GM12878 (cell line): ENCODE measurements around the gene KDELR1. TPM values are rescaled to one million over a fixed set of nuclear protein-coding genes. Genes with fewer than 3 reads are reported as not detected.
A peak's percentile ranks its signal among the peaks of the same experiment; 100 is the strongest.

ENCODE experiments used
- ATAC-seq: fragments of 200-7000 bp; cut with Tn5 transposase; 3 replicates; pipeline ENCODE4 v1.9.1; 2020; ENCODE audit warnings: mild to moderate bottlenecking, moderate library complexity
- BruUV-seq: library from RNA; stranded (reverse); fragments of 400-500 nt; replicated peaks from 2 replicates; lab custom pipeline; 2021; lab: Mats Ljungman, UMichigan
- CTCF ChIA-PET: fragments of 300-600 bp; sonication (Branson Sonifier 250); formaldehyde crosslinking; extraction: SDS; loops from one replicate; lab custom pipeline; 2021; ENCODE audit warnings: inconsistent platforms; lab: Yijun Ruan, JAX
- POLR2A ChIA-PET: fragments of 350-600 bp; formaldehyde crosslinking; extraction: SDS; loops from one replicate; lab custom pipeline; 2021; ENCODE audit warnings: inconsistent platforms; lab: Charles Lee
- RAD21 ChIA-PET: fragments of 300-600 bp; sonication (Branson Sonifier 250); formaldehyde crosslinking; loops from one replicate; lab custom pipeline; 2023; ENCODE audit warnings: antibody characterized with exemption; ENCODE audit not compliant: unreplicated experiment; lab: Charles Lee
- SMC1A ChIA-PET: fragments of 300-600 bp; sonication (Branson Sonifier 250); formaldehyde crosslinking; loops from one replicate; lab custom pipeline; 2023; ENCODE audit not compliant: unreplicated experiment, uncharacterized antibody; lab: Charles Lee
- DNase-seq: peaks from one replicate; pipeline ENCODE4 v3.0.0-alpha.2; 2011; ENCODE audit warnings: low read depth, low spot score
- FAIRE-seq: peaks from 3 replicates; lab custom pipeline; 2011; peaks lifted over from hg19 to GRCh38; lab: Jason Lieb, UNC
- H2AFZ ChIP-seq: 2 replicates; pipeline ENCODE4 v1.6.0; 2011; ENCODE audit warnings: low read depth, low read length, control low read depth; ENCODE audit not compliant: control insufficient read depth
- H3K27ac ChIP-seq: 2 replicates; pipeline ENCODE4 v1.5.1; 2011; ENCODE audit warnings: control low read depth; ENCODE audit not compliant: control insufficient read depth, insufficient read depth
- H3K27me3 ChIP-seq, 2 experiments: replicated peaks in 1 of 2; 2 replicates each; pipeline versions ENCODE4 v1.6.0 to v1.6.1; 2011; ENCODE audit warnings: low read length in 1 of 2; ENCODE audit not compliant: control insufficient read depth in 2 of 2, insufficient read depth in 2 of 2
- H3K36me3 ChIP-seq, 2 experiments: 2 replicates each; pipeline ENCODE4 v1.5.1; 2011; ENCODE audit warnings: low read length in 1 of 2; ENCODE audit not compliant: control insufficient read depth in 2 of 2, insufficient read depth in 2 of 2
- H3K4me1 ChIP-seq: 2 replicates; pipeline ENCODE4 v1.6.1; 2011; ENCODE audit warnings: mild to moderate bottlenecking, low read length, moderate library complexity, mixed read lengths; ENCODE audit not compliant: control insufficient read depth, insufficient read depth
- H3K4me2 ChIP-seq: 2 replicates; pipeline ENCODE4 v1.6.0; 2011; ENCODE audit warnings: control low read depth; ENCODE audit not compliant: control insufficient read depth, insufficient read depth
- H3K4me3 ChIP-seq: fragments of 200-600 bp; sonication (generic); 2 replicates; pipeline ENCODE4 v1.5.1; 2016
- H3K79me2 ChIP-seq: 2 replicates; pipeline ENCODE4 v1.6.0; 2011; ENCODE audit warnings: low read length; ENCODE audit not compliant: control insufficient read depth, insufficient read depth
- H3K9ac ChIP-seq: 2 replicates; pipeline ENCODE4 v1.8.0; 2011; ENCODE audit warnings: low read length, control low read depth, mixed read lengths; ENCODE audit not compliant: control insufficient read depth, insufficient read depth
- H3K9me3 ChIP-seq: replicated peaks from 3 replicates; pipeline ENCODE4 v1.5.1; 2011; ENCODE audit warnings: mild to moderate bottlenecking, low read length; ENCODE audit not compliant: control insufficient read depth, insufficient read depth
- H4K20me1 ChIP-seq: 2 replicates; pipeline ENCODE4 v1.6.0; 2011; ENCODE audit not compliant: control insufficient read depth, insufficient read depth
- BHLHE40 ChIP-seq, 2 experiments: fragments of 450-650 bp in 1 of 2; IDR thresholded peaks; 2 replicates each; pipeline ENCODE4 v1.6.1; 2011 to 2017; ENCODE audit warnings: low read depth in 2 of 2, borderline replicate concordance in 1 of 2, improper control_type of control experiment in 1 of 2, low read length in 1 of 2, mild to moderate bottlenecking in 1 of 2
- DPF2 ChIP-seq: fragments of 450-650 bp; IDR thresholded peaks from 2 replicates; pipeline ENCODE4 v1.6.1; 2017; ENCODE audit warnings: mild to moderate bottlenecking
- MXI1 ChIP-seq: fragments of 150-350 bp; IDR thresholded peaks from 2 replicates; pipeline ENCODE4 v1.6.1; 2011; ENCODE audit warnings: low read depth, mild to moderate bottlenecking, inconsistent platforms, low read length, improper control_type of control experiment
- POU2F2 ChIP-seq: IDR thresholded peaks from 3 replicates; pipeline ENCODE4 v1.6.1; 2011; ENCODE audit warnings: low read depth, mild to moderate bottlenecking, low read length, borderline replicate concordance
- RELA ChIP-seq: fragments of 450-650 bp; IDR thresholded peaks from 2 replicates; pipeline ENCODE4 v1.8.0; 2014; ENCODE audit warnings: borderline replicate concordance; ENCODE audit not compliant: partially characterized antibody
- RELB ChIP-seq: fragments of 450-650 bp; IDR thresholded peaks from 2 replicates; pipeline ENCODE4 v1.6.1; 2017; ENCODE audit warnings: low read depth, mild to moderate bottlenecking, moderate library complexity
- SIN3A ChIP-seq: IDR thresholded peaks from 2 replicates; pipeline ENCODE4 v1.6.1; 2012; ENCODE audit warnings: low read depth, low read length, improper control_type of control experiment
- SPI1 ChIP-seq: IDR thresholded peaks from 2 replicates; pipeline ENCODE4 v1.6.1; 2011; ENCODE audit warnings: low read depth, mild to moderate bottlenecking, low read length, moderate library complexity, borderline replicate concordance; ENCODE audit not compliant: insufficient read depth
- SRF ChIP-seq, 2 experiments: IDR thresholded peaks; 2 replicates each; pipeline ENCODE4 v1.6.1; 2011; ENCODE audit warnings: low read depth in 2 of 2, low read length in 2 of 2, mild to moderate bottlenecking in 1 of 2, moderate library complexity in 1 of 2
- SUZ12 ChIP-seq: fragments of 200-600 bp; sonication (generic); IDR thresholded peaks from one replicate; pipeline ENCODE4 v1.6.1; 2018; ENCODE audit warnings: antibody characterized with exemption, mild to moderate bottlenecking; ENCODE audit not compliant: unreplicated experiment
- TARDBP ChIP-seq: IDR thresholded peaks from 2 replicates; pipeline ENCODE4 v1.6.1; 2016; ENCODE audit warnings: borderline replicate concordance
- ZSCAN29 ChIP-seq: fragments of 450-650 bp; IDR thresholded peaks from 2 replicates; pipeline ENCODE4 v1.6.1; 2017; ENCODE audit warnings: mild to moderate bottlenecking, moderate library complexity
- WGBS: methylation state at CpG from one replicate; pipeline ENCODE4 v1.1.6; 2016; ENCODE audit warnings: low lambda C conversion rate; ENCODE audit not compliant: insufficient replicate concordance, insufficient coverage; ENCODE audit errors: missing lambda C conversion rate; 5-methylcytosine and 5-hydroxymethylcytosine counted together
- in situ Hi-C: fragments of 300-500 bp; cut with MboI; formaldehyde crosslinking; loops from 9 replicates; pipeline ENCODE4 v1.14.3; 2018; ENCODE audit warnings: mixed read lengths
- intact Hi-C: fragments of 100-400 bp; cut with micrococcal nuclease; formaldehyde crosslinking; loops from one replicate; pipeline ENCODE4 v1.14.2; 2022; ENCODE audit not compliant: unreplicated experiment
- polyA plus RNA-seq, 11 experiments: library from polyadenylated mRNA; depleted of rRNA in 4 of 11; unstranded in 6 of 11; stranded (reverse) in 5 of 11; fragments of >200 nt; fragmentation: Nextera tagmentation in 4 of 11; fragmentation: Illumina TruSeq in 1 of 11; extraction: Ambion mirVana in 4 of 11; extraction: Trizol in 1 of 11; gene quantifications; 1 replicate in 1 of 11; 2 replicates in 10 of 11; pipeline versions ENCODE4 v1.2.1 to v1.2.3, GENCODE V29; 2011 to 2016; ENCODE audit warnings: inconsistent platforms in 2 of 11, missing spikeins in 2 of 11, low read depth in 1 of 11
- total RNA-seq, 4 experiments: library from RNA; depleted of rRNA in 3 of 4; stranded (reverse); fragments of >200 nt in 3 of 4; fragmentation: Illumina TruSeq in 1 of 4; extraction: Trizol in 1 of 4; gene quantifications; 2 replicates each; pipeline versions ENCODE4 v1.2.1 to v1.2.3, GENCODE V29; 2013 to 2021
- TF ChIP-seq, protein P1 (sequence below): fragments of 450-650 bp; IDR thresholded peaks from 2 replicates; pipeline ENCODE4 v1.6.1; 2016; ENCODE audit warnings: mild to moderate bottlenecking
- TF ChIP-seq, protein P2 (sequence below): fragments of 450-650 bp; IDR thresholded peaks from 2 replicates; pipeline ENCODE4 v1.6.1; 2016; ENCODE audit warnings: mild to moderate bottlenecking, moderate library complexity, borderline replicate concordance

KDELR1 gene
- total and polyA plus RNA-seq, 10 of the 15 experiments (the other 5 are each of a cell fraction or from before 2014, with no cell fraction given) = 2.3 to 71.0 (median 45.2) TPM

DNA sequence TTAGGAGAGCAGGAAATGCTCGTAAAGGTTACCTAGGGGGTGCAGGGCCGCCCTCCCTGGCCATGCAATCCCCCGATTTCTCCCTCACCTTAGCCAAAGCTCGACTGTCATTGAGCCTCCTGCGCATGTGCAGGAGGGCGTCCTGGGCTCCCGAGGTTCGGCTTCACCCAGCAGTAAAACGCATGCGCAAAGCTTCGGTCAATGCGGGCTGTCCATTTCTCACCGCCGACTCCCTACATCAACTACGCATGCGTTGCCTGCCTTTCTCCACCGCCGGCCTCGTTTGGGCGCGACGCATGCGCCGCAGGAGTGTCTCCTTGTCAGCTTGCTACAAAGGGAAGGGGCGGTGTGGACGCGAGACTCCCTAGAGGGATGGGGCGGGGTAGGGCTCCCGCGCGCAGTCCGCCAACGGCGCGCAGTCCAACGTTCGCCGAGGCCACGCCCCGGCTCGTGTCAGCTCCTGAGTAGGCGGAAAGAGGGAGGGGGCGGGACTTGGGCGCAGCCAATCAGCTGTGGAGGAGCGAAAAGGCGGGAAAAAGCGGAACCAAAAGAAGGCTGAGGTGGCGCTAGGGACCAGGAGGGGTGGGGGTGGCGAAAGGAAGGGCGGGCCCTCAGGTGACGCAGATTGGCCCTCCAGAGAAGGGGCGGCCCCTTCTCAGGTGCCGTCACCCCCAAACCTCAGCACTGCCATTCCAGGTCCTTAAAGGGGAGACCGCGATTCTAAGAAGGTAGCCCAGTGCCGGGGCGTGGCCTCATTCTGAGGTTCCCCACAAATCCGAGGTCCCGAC is 27.3 kb downstream of the KDELR1 start, which contains the start of the genes SYNGR4 and TMEM143 (continued):
- TF ChIP-seq, protein P1, sequence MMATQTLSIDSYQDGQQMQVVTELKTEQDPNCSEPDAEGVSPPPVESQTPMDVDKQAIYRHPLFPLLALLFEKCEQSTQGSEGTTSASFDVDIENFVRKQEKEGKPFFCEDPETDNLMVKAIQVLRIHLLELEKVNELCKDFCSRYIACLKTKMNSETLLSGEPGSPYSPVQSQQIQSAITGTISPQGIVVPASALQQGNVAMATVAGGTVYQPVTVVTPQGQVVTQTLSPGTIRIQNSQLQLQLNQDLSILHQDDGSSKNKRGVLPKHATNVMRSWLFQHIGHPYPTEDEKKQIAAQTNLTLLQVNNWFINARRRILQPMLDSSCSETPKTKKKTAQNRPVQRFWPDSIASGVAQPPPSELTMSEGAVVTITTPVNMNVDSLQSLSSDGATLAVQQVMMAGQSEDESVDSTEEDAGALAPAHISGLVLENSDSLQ = peak; percentile 84
- TF ChIP-seq TARDBP (no peak), RELB (peak; percentile 40; the same call in 1 of the 2 replicates)

DNA sequence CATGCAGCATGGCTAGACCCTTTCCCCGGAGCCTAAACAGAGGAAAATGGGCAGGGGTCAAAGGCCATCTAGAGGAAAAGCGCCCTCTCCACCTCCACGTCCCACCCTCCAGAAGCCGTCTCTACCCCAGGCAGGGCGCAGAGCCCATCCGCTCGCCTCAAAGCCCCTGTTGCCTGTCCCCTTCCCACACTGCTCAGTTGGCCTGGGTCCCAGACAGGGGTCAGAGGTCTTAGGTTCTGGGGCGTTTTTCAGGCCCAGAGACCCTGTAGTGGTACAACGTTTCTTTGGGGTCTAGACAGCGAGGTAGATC is 27.9 kb downstream of the KDELR1 start:
- H3K27ac ChIP-seq = peak overlapping the region; percentile 99
- H3K4me3 ChIP-seq = peak overlapping the region; percentile 82
- peak; percentile 12 for ATAC-seq
- H3K9me3 ChIP-seq = no peaks in the 10 kb centered on the region
- ChIA-PET POLR2A (interaction anchor here (0.7 to 3.1 kb wide), 18 partner anchors 12 to 763 kb away, joined by 3 to 39 read pairs (median 4); partner anchors contain the start of genes CARD8, EMP3, KDELR1 and RPL18), CTCF (interaction anchor here (0.7 to 3.1 kb wide), 11 partner anchors 9 to 1047 kb away, joined by 3 to 36 read pairs (median 4); partner anchors contain the start of gene KDELR1), RAD21 (interaction anchor here (0.6 to 2.5 kb wide), 10 partner anchors 12 to 220 kb away, joined by 3 to 46 read pairs (median 4); partner anchors contain the start of genes EMP3, KCNJ14 and KDELR1), SMC1A (interaction anchor here (0.8 to 1.6 kb wide), 10 partner anchors 14 to 126 kb away, joined by 3 to 7 read pairs (median 4); partner anchors contain the start of gene KDELR1)
- intact Hi-C loops = loop anchor here (5.0 kb wide), 1 partner anchor 129 kb away; no protein-coding TSS in a partner anchor
- 0% methylated on average over 9 of the region's 10 CpGs for WGBS
- H4K20me1 ChIP-seq = no peaks in the 10 kb centered on the region
- peak overlapping the region; percentile 100 for H3K9ac ChIP-seq
- DNase-seq = no peak
- no peak for FAIRE-seq
- peak overlapping the region; percentile 96 for H2AFZ ChIP-seq
- TSS peak; percentile 88 for BruUV-seq
- in situ Hi-C loops = no loop called here
- no peaks in the 10 kb centered on the region for H3K36me3 ChIP-seq
- peaks cover 9% of the 10 kb centered on the region; the same call in 1 of the 2 replicates for H3K4me1 ChIP-seq
- H3K4me2 ChIP-seq = peak overlapping the region; percentile 100
- H3K79me2 ChIP-seq = peaks cover 3% of the 10 kb centered on the region
- no peaks in the 10 kb centered on the region for H3K27me3 ChIP-seq
- TF ChIP-seq POU2F2 (no peak), SPI1 (no peak), SUZ12 (no peak), MXI1 (no peak), SRF (IDR thresholded peaks at IDR 0.05; ENCODE audit: low read depth in 2 of 2, low read length in 2 of 2) (no peak), RELA (no peak), BHLHE40 (IDR thresholded peaks at IDR 0.05; ENCODE audit: borderline replicate concordance in 1 of 2, low read depth in 2 of 2, low read length in 1 of 2) (no peak), ZSCAN29 (no peak), DPF2 (peak; percentile 40; the same call in 1 of the 2 replicates), SIN3A (peak; percentile 41; the same call in 1 of the 2 replicates)
- TF ChIP-seq, protein P2, sequence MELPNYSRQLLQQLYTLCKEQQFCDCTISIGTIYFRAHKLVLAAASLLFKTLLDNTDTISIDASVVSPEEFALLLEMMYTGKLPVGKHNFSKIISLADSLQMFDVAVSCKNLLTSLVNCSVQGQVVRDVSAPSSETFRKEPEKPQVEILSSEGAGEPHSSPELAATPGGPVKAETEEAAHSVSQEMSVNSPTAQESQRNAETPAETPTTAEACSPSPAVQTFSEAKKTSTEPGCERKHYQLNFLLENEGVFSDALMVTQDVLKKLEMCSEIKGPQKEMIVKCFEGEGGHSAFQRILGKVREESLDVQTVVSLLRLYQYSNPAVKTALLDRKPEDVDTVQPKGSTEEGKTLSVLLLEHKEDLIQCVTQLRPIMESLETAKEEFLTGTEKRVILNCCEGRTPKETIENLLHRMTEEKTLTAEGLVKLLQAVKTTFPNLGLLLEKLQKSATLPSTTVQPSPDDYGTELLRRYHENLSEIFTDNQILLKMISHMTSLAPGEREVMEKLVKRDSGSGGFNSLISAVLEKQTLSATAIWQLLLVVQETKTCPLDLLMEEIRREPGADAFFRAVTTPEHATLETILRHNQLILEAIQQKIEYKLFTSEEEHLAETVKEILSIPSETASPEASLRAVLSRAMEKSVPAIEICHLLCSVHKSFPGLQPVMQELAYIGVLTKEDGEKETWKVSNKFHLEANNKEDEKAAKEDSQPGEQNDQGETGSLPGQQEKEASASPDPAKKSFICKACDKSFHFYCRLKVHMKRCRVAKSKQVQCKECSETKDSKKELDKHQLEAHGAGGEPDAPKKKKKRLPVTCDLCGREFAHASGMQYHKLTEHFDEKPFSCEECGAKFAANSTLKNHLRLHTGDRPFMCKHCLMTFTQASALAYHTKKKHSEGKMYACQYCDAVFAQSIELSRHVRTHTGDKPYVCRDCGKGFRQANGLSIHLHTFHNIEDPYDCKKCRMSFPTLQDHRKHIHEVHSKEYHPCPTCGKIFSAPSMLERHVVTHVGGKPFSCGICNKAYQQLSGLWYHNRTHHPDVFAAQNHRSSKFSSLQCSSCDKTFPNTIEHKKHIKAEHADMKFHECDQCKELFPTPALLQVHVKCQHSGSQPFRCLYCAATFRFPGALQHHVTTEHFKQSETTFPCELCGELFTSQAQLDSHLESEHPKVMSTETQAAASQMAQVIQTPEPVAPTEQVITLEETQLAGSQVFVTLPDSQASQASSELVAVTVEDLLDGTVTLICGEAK = peak; percentile 43; the same call in 1 of the 2 replicates
